Globus pallidus (tissue), 1 donor: Measurements from ENCODE around the gene MAPK14.

Experiments
- DNase-seq: peaks from one replicate; pipeline ENCODE4 v3.0.0-alpha.2; 2015; ENCODE audit warnings: low spot score

MAPK14 gene

GRCh38 chr6:36102853-36103252 lies 75.2 kb downstream of the MAPK14 start:
- no peak for DNase-seq

DNA sequence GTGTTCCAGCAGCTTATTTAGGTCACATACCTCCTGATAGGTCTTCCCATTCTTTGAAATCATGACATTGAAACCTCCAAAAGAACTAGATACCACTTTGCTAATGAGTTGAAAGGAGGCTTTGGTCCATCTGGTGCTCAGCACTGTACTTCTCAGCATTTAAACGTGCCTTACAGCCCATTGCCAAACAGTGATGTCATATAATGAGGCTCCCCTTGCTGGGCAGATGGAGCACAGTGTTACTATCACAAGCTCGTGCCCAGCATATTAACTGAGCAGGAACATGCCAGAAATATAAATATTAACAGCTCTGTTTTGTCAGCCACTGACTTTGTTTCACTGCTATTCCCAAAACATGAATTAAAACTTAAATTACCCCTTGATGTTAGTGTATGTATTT lies 77.2 kb downstream of the MAPK14 start:
- no peak for DNase-seq

GRCh38 chr6:36109092-36109491 lies 81.5 kb downstream of the MAPK14 start:
- DNase-seq: no peak

GRCh38 chr6:36110050-36110449 lies 82.4 kb downstream of the MAPK14 start:
- no peak for DNase-seq

DNA sequence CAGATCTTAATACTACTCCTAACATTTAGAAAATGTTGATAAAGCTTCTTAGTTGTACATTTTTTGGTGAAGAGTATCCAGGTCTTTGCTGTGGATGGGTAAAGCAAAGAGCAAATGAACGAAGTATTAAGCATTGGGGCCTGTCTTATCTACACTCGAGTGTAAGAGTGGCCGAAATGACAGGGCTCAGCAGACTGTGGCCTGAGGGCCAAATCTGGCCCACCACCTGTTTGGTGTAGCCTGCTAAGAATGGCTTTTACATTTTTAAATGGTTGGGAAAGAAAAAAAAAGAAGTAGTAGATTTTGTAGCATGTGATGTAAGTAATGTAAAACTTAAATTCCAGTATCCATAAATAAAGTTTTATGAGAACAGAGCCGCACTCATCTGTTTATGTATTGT lies 83.3 kb downstream of the MAPK14 start:
- DNase-seq: no peak

GRCh38 chr6:36111526-36111925 lies 83.9 kb downstream of the MAPK14 start:
- no peak for DNase-seq

- DNase-seq: no peak
These were observed 85.4 kb downstream of the MAPK14 start for GRCh38 chr6:36113049-36113448.

DNA sequence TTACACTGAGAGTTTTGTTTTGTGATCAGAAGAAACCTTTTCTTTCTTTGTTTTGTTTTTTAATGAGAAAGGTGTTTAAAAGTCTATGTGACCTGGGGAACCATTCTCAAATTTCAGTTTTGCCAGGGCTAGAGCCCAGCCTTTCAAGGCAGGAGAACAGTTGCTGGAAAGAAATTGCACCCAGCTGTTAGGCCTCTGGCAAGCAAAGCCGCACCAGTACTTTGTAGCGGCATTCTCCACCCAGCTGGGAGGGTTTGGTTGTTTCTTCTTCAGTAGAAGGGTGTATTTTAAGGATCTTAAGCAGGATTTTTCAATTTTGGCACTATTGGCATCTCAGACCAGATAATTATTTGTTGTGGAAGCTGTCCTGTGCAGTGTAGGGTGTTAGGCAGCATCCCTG lies 86.1 kb downstream of the MAPK14 start:
- DNase-seq: no peak

GRCh38 chr6:36114798-36115408 lies 87.3 kb downstream of the MAPK14 start:
- DNase-seq: no peak

DNA sequence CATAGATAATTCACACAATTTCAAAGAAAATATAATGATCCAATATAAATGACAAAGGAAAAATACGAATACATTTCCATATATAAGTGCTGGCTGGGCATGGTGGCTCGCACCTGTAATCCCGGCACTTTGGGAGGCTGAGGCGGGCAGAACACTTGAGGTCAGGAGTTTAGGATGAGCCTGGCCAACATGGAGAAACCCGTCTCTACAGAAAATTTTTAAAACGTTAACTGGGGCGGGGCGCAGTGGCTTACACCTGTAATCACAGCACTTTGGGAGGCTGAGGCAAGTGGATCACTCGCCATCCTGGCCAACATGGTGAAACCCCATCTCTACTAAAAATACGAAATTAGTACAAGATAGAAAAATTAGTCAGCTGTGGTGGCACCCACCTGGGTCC lies 87.8 kb downstream of the MAPK14 start:
- no peak for DNase-seq

DNA sequence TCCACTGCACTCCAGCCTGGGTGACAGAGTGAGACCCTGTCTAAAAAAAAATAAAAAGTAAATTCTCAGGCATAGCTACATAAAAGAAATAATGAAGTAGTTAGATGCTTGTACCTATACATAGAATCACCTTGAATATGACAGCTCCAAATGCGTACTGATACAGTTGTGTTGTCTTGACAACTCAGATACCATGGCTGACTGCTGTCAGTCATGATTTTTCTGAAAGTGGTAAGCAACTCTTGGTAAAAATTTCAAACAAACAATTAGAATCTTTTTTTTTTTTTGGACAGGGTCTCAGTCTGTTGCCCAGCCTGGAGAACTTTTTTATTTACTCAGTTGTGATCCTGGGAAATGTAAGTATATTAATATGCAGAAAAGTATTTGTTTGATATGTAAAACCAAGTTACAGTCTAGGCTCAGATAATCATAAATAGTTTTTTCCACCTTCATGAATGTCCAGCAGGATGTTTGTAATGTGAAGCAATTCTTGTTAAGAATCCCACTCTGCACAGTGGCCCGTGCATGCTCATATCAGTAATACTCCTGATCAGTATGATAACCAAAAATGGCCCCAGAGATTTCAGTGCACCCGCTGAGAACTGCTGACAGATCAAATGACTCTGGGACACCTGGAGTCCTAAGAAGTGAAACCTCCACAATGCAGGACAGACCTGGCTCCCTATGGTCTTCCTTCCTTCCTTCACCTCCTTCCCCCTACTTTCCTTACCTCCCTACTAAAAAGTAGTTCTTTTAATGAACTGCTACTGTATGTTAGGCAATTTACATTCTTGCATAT lies 88.7 kb downstream of the MAPK14 start:
- no peak for DNase-seq

GRCh38 chr6:36116943-36117342 lies 89.3 kb downstream of the MAPK14 start:
- DNase-seq: no peak

DNA sequence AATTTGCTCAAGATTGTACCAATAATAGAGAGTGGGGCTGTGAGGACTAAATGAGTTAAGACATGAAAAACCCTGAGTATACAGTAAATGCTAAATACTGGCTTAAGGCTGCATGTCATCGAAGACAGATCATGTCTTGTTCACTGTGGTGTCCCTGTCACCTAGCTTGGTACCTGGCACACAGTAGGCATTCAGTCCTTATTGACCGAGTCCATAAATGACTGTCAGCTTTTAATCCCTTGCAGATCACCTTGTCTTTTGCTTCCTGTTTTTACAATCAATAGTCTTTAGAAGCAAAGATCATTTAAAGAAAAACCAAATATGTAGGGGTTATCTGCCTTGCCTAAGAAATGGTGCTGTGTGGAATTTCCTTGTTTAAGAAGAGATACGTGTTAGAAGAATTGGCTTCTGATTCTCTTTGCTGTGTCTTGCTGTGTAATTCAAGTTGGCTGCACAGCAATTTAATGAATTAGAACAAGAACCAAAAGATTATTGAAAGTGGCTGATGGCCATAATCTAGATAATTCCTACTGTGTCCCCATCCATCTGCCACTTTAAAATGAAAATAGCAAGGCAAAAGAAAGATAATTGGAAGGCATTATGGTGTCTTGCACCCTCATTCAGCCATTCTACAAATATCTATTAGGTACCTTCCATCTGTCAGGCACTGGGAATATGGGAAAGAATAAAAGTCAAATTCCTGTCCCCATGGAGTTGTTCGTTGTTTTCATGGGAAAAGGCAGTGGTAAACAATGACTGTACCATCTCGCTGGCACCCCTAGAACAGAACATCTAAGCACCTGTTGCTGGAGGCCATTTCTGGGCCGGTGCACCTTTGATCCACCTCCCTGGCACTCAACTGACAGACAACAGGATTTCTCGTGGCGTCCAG lies 90.3 kb downstream of the MAPK14 start:
- DNase-seq: no peak

GRCh38 chr6:36118550-36119107 lies 91.0 kb downstream of the MAPK14 start:
- no peak for DNase-seq

DNA sequence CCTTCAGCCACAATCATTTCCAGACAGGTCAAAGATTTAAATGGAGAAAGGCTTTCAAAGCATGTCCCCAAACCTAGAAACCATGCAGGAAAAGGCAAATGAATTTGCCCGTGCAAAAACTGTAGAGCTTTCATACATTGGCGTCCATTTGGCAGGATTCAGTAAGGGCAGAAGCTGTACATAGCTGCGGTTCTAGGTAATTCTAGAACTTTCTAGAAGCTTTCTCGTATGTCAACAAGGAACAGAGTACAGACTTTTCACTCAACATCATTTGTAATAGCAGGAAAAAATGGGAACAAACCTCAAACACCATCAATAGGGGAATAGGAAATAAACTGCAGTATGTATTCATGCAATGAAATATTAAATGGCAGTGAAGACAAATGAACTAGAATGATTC lies 91.6 kb downstream of the MAPK14 start:
- no peak for DNase-seq

- DNase-seq: no peak
These were observed 92.4 kb downstream of the MAPK14 start for GRCh38 chr6:36120018-36120417.

DNA sequence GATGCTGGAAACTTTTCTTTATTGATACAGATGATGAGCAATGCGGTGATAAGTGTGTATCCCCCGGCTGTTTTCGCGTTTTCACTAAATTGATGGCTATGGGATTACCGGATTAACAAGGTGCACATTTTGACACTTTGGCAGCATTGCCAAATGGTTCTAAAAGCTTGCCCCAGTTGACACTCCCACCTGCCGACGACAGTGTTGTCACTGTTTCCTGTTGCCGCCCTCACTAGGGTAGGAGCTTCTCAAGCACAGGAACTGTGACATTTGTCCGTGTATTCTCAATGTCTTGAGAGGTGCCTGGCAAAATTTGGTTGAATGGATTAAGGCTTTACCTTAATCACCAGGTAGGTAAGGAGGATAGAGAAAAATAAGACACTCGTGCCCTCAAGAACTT lies 92.9 kb downstream of the MAPK14 start:
- DNase-seq: no peak

DNA sequence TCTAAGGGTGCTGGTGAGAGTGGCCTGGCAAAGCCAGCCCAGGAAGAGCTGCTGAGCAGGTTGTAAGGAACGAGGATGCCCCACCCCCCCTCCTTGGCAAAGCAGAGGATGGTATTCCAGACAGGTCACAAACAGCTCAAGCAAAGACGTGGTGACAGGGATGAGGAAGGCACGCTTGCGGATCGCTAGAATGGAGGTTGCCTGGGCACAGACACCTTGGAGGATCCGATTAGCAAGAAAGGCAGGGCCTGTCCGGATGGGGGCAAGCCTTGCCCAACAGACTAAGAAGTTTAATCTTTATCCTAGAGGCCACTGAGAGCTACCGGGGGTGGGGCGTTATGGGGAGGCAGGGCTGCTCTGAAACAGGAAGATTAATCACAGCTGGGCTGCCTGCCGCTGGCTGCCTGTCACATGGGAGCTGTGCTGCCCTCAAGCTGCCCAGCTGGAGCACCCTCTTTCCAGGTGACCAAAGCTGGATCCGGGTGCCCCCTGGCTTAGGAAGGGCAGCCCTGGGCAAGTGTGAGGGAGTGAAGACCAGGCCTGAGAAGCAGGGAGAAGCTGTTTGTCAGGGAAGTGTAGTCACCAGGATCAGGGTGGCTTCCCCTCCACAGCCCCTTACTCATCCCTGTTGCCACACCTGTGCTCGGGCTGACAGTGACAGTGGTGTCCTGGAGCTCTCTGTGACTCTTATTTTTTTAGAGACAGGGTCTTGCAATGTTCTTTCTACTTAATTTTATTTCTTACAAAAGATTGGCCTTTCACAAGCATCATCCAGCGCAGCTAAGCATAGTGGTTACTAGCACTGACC lies 93.6 kb downstream of the MAPK14 start:
- no peak for DNase-seq

GRCh38 chr6:36121787-36122494 lies 94.3 kb downstream of the MAPK14 start:
- DNase-seq: no peak

DNA sequence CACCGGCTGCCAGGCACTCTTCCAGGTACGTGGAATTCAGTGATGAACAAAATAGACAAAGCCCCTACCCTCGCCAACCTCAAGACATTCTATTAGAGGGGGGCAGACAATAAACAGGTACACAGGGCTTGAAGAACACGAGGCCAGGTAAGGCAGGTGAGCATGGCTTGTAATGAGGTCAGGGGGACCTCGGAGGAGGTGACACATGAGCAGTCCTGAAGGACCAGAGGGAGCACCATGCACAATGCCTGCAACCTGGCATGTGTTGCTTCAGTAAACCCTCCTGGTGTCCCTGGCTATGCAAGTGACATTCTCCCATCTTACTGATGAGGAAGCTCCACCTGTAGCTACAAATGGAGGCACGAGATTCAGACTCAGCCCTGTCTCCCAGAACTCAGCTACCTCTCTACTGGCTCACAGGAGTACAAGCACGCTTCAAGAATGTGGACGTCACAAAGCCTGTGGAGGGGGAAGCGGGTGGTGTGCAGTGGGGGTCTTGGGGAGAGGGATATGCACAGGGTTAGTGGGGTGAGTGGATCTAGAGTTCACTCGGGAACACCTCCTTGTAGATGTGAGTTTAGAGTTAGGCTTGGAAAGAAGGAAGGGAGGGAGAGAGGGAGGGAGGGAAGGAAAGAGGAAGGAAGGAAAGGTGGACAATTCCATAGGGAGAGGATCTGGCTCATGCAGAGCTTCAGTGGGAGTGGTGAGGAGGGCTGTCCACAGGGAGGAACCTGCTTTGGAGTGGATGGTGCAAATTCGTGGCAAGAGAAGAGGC lies 95.1 kb downstream of the MAPK14 start:
- no peak for DNase-seq
